Measurements from ENCODE around the gene ZNF493. TPM values are rescaled to one million over a fixed set of nuclear protein-coding genes. Genes with fewer than 3 reads are reported as not detected.

Gene ZNF493
- total RNA-seq, 1 experiment from 2014 or later, result 9.3 TPM

GRCh38 chr19:21432590-21432989 lies 35.7 kb downstream of the ZNF493 start:
- H3K27me3 ChIP-seq (replicated peaks; ENCODE audit: control insufficient read depth, insufficient read depth, low read length), result no peaks in the 10 kb centered on the region
- Mint-ChIP-seq H3K27me3 (ENCODE audit: insufficient read depth, unreplicated experiment) (no peaks in the 10 kb centered on the region), H3K36me3 (ENCODE audit: insufficient read depth, unreplicated experiment) (no peaks in the 10 kb centered on the region), H3K9me3 (ENCODE audit: unreplicated experiment) (peaks cover 25% of the 10 kb centered on the region), H3K27ac (ENCODE audit: unreplicated experiment) (no peak overlapping the region), H3K4me3 (ENCODE audit: unreplicated experiment) (no peak overlapping the region), H3K4me1 (ENCODE audit: low read depth, unreplicated experiment) (no peaks in the 10 kb centered on the region)
- H3K4me3 ChIP-seq (ENCODE audit: low read depth, low read length), result no peak overlapping the region
- CTCF ChIA-PET, result no interaction called here
- H3K36me3 ChIP-seq (ENCODE audit: control insufficient read depth, insufficient read depth, low read length), result no peaks in the 10 kb centered on the region
- intact Hi-C loops (cut with micrococcal nuclease; ENCODE audit: unreplicated experiment), result no loop called here
- peaks cover 8% of the 10 kb centered on the region; the same call in 1 of the 2 replicates for H3K9me3 ChIP-seq
- POLR2A ChIA-PET, result no interaction called here
- H3K4me1 ChIP-seq, result no peaks in the 10 kb centered on the region
- no TSS peak for BruUV-seq (replicated peaks)
- DNase-seq, result no peak
- no peak for TF ChIP-seq CTCF (IDR thresholded peaks at IDR 0.05; ENCODE audit: insufficient read depth in 1 of 2, low read depth in 1 of 2, low read length in 1 of 2, severe bottlenecking in 1 of 2, unreplicated experiment in 1 of 2)

GRCh38 chr19:21434516-21434915 lies 37.6 kb downstream of the ZNF493 start:
- peaks cover 31% of the 10 kb centered on the region for H3K9me3 Mint-ChIP-seq (ENCODE audit: unreplicated experiment)
- H3K4me1 Mint-ChIP-seq (ENCODE audit: low read depth, unreplicated experiment), result no peaks in the 10 kb centered on the region
- H3K27me3 Mint-ChIP-seq (ENCODE audit: insufficient read depth, unreplicated experiment), result no peaks in the 10 kb centered on the region
- H3K27me3 ChIP-seq (replicated peaks; ENCODE audit: control insufficient read depth, insufficient read depth, low read length), result no peaks in the 10 kb centered on the region
- no peaks in the 10 kb centered on the region for H3K36me3 Mint-ChIP-seq (ENCODE audit: insufficient read depth, unreplicated experiment)
- TF ChIP-seq CTCF (IDR thresholded peaks at IDR 0.05; ENCODE audit: insufficient read depth in 1 of 2, low read depth in 1 of 2, low read length in 1 of 2, severe bottlenecking in 1 of 2, unreplicated experiment in 1 of 2), result no peak
- no peak overlapping the region for H3K27ac Mint-ChIP-seq (ENCODE audit: unreplicated experiment)
- intact Hi-C loops (cut with micrococcal nuclease; ENCODE audit: unreplicated experiment), result no loop called here
- BruUV-seq (replicated peaks), result no TSS peak
- CTCF ChIA-PET, result no interaction called here
- no peak overlapping the region for H3K4me3 ChIP-seq (ENCODE audit: low read depth, low read length)
- H3K9me3 ChIP-seq, result peaks cover 8% of the 10 kb centered on the region; the same call in 1 of the 2 replicates
- POLR2A ChIA-PET, result no interaction called here
- no peaks in the 10 kb centered on the region for H3K4me1 ChIP-seq
- H3K36me3 ChIP-seq (ENCODE audit: control insufficient read depth, insufficient read depth, low read length), result no peaks in the 10 kb centered on the region
- no peak overlapping the region for H3K4me3 Mint-ChIP-seq (ENCODE audit: unreplicated experiment)
- no peak for DNase-seq

- intact Hi-C loops (cut with micrococcal nuclease; ENCODE audit: unreplicated experiment), result no loop called here
- H3K36me3 Mint-ChIP-seq (ENCODE audit: insufficient read depth, unreplicated experiment), result no peaks in the 10 kb centered on the region
- Histone ChIP-seq H3K9me3 (0 out of 2 replicates have a peak, but pooled peaks cover 4% of the 10 kb centered on the region), H3K27me3 (replicated peaks; ENCODE audit: control insufficient read depth, insufficient read depth, low read length) (no peaks in the 10 kb centered on the region), H3K4me1 (no peaks in the 10 kb centered on the region), H3K36me3 (ENCODE audit: control insufficient read depth, insufficient read depth, low read length) (no peaks in the 10 kb centered on the region), H3K4me3 (ENCODE audit: low read depth, low read length) (no peak overlapping the region)
- ChIA-PET POLR2A (interaction anchor here (0.6 kb wide), 1 partner anchor 293 kb away, joined by 6 read pairs; the partner anchor contains the start of gene ZNF431), CTCF (no interaction called here)
- no peak for TF ChIP-seq CTCF (IDR thresholded peaks at IDR 0.05; ENCODE audit: insufficient read depth in 1 of 2, low read depth in 1 of 2, low read length in 1 of 2, severe bottlenecking in 1 of 2, unreplicated experiment in 1 of 2)
- no peak overlapping the region for H3K4me3 Mint-ChIP-seq (ENCODE audit: unreplicated experiment)
- peaks cover 30% of the 10 kb centered on the region for H3K9me3 Mint-ChIP-seq (ENCODE audit: unreplicated experiment)
- no peaks in the 10 kb centered on the region for H3K27me3 Mint-ChIP-seq (ENCODE audit: insufficient read depth, unreplicated experiment)
- BruUV-seq (replicated peaks), result no TSS peak
- DNase-seq, result no peak
- no peaks in the 10 kb centered on the region for H3K4me1 Mint-ChIP-seq (ENCODE audit: low read depth, unreplicated experiment)
- H3K27ac Mint-ChIP-seq (ENCODE audit: unreplicated experiment), result no peak overlapping the region
Measured at GRCh38 chr19:21434967-21435544, 38.1 kb downstream of the ZNF493 start.
